H9 (cell line): ENCODE measurements around the gene SNPH. TPM values are rescaled to one million over a fixed set of nuclear protein-coding genes. Genes with fewer than 3 reads are reported as not detected.

Experiments used
- DNase-seq: peaks from one replicate; pipeline ENCODE4 v3.0.0-alpha.2; 2017
- H2AFZ ChIP-seq: one replicate; pipeline ENCODE4 v1.6.1; 2013; ENCODE audit warnings: mild to moderate bottlenecking, low read length, control low read depth, moderate library complexity
- H2AK5ac ChIP-seq: 2 replicates; pipeline ENCODE4 v1.6.1; 2013; ENCODE audit warnings: low read length, control low read depth, mixed read lengths; ENCODE audit not compliant: insufficient read length
- H2BK120ac ChIP-seq: one replicate; pipeline ENCODE4 v1.6.1; 2013; ENCODE audit warnings: low read depth, mild to moderate bottlenecking, low read length, control low read depth, inconsistent platforms; ENCODE audit not compliant: poor library complexity, severe bottlenecking
- H2BK12ac ChIP-seq: 2 replicates; pipeline ENCODE4 v1.6.1; 2013; ENCODE audit warnings: low read length, control low read depth, mixed read lengths, low read depth; ENCODE audit not compliant: insufficient read length
- H2BK15ac ChIP-seq: 2 replicates; pipeline ENCODE4 v1.6.1; 2013; ENCODE audit warnings: low read depth, low read length, control low read depth
- H2BK20ac ChIP-seq: one replicate; pipeline ENCODE4 v1.6.1; 2013; ENCODE audit warnings: low read depth, mild to moderate bottlenecking, low read length, control low read depth, inconsistent platforms; ENCODE audit not compliant: poor library complexity, severe bottlenecking
- H2BK5ac ChIP-seq: 2 replicates; pipeline ENCODE4 v1.6.1; 2013; ENCODE audit warnings: low read length, control low read depth, mixed read lengths; ENCODE audit not compliant: insufficient read length
- H3K14ac ChIP-seq: 2 replicates; pipeline ENCODE4 v1.6.1; 2013; ENCODE audit warnings: low read length, control low read depth; ENCODE audit not compliant: insufficient read depth
- H3K18ac ChIP-seq: 2 replicates; pipeline ENCODE4 v1.6.1; 2013; ENCODE audit warnings: low read depth, mild to moderate bottlenecking, mixed read lengths, low read length, control low read depth; ENCODE audit not compliant: insufficient read length
- H3K23ac ChIP-seq: 2 replicates; pipeline ENCODE4 v1.6.1; 2013; ENCODE audit warnings: low read length, control low read depth, mixed read lengths, low read depth; ENCODE audit not compliant: insufficient read length
- H3K23me2 ChIP-seq: 2 replicates; pipeline ENCODE4 v1.6.1; 2013; ENCODE audit warnings: low read depth, mild to moderate bottlenecking, mixed read lengths, low read length, control low read depth; ENCODE audit not compliant: insufficient read length, poor library complexity, severe bottlenecking
- H3K27ac ChIP-seq: 2 replicates; pipeline ENCODE4 v1.5.1; 2013; ENCODE audit warnings: low read length, control low read depth, mixed read lengths, low read depth; ENCODE audit not compliant: insufficient read length
- H3K27me3 ChIP-seq: 2 replicates; pipeline ENCODE4 v1.6.1; 2013; ENCODE audit warnings: low read length, control low read depth, inconsistent platforms; ENCODE audit not compliant: insufficient read depth
- H3K4ac ChIP-seq: 2 replicates; pipeline ENCODE4 v1.6.1; 2013; ENCODE audit warnings: low read depth, mild to moderate bottlenecking, control low read depth, inconsistent platforms, low read length, moderate library complexity
- H3K4me1 ChIP-seq: 2 replicates; pipeline ENCODE4 v1.6.1; 2013; ENCODE audit warnings: low read length, control low read depth, inconsistent platforms; ENCODE audit not compliant: insufficient read depth
- H3K4me2 ChIP-seq: 2 replicates; pipeline ENCODE4 v1.6.1; 2013; ENCODE audit warnings: low read length, control low read depth, mixed read lengths; ENCODE audit not compliant: insufficient read length, insufficient read depth
- H3K56ac ChIP-seq: 2 replicates; pipeline ENCODE4 v1.6.1; 2013; ENCODE audit warnings: low read depth, mild to moderate bottlenecking, mixed read lengths, low read length, control low read depth; ENCODE audit not compliant: insufficient read length
- H3K79me1 ChIP-seq: 2 replicates; pipeline ENCODE4 v1.6.1; 2013; ENCODE audit warnings: low read depth, mild to moderate bottlenecking, moderate library complexity, low read length, control low read depth, inconsistent platforms; ENCODE audit not compliant: insufficient read depth, poor library complexity, severe bottlenecking
- H3K79me2 ChIP-seq: 2 replicates; pipeline ENCODE4 v1.6.1; 2013; ENCODE audit warnings: low read length, control low read depth, inconsistent platforms; ENCODE audit not compliant: insufficient read depth
- H3K9ac ChIP-seq: 2 replicates; pipeline ENCODE4 v1.6.1; 2013; ENCODE audit warnings: low read length, control low read depth, mixed read lengths; ENCODE audit not compliant: insufficient read length; ENCODE audit errors: extremely low read depth
- H3K9me3 ChIP-seq: one replicate; pipeline ENCODE4 v1.6.1; 2013; ENCODE audit warnings: low read depth, low read length, inconsistent platforms; ENCODE audit not compliant: control insufficient read depth
- H3T11ph ChIP-seq: one replicate; pipeline ENCODE4 v1.6.1; 2013; ENCODE audit warnings: mild to moderate bottlenecking, low read length, control low read depth, inconsistent platforms
- H4K20me1 ChIP-seq: one replicate; pipeline ENCODE4 v1.6.1; 2013; ENCODE audit not compliant: control insufficient read depth, insufficient read length, insufficient read depth
- H4K5ac ChIP-seq: 2 replicates; pipeline ENCODE4 v1.6.1; 2013; ENCODE audit warnings: low read depth, mild to moderate bottlenecking, mixed read lengths, low read length, control low read depth; ENCODE audit not compliant: insufficient read length
- H4K8ac ChIP-seq: replicated peaks from 2 replicates; pipeline ENCODE4 v1.6.1; 2013; ENCODE audit warnings: low read length, control low read depth, mixed read lengths, low read depth; ENCODE audit not compliant: insufficient read length
- H4K91ac ChIP-seq: 2 replicates; pipeline ENCODE4 v1.6.1; 2013; ENCODE audit warnings: low read depth, mild to moderate bottlenecking, moderate library complexity, mixed read lengths, low read length, control low read depth; ENCODE audit not compliant: insufficient read length
- H3K27ac Mint-ChIP-seq, 3 experiments: 2 replicates in 2 of 3; 3 replicates in 1 of 3; pipeline ENCODE4 v1.8.0; 2020 to 2021; ENCODE audit warnings: mixed read lengths in 3 of 3, mild to moderate bottlenecking in 1 of 3, moderate library complexity in 1 of 3
- H3K27me3 Mint-ChIP-seq: 2 replicates; pipeline ENCODE4 v1.8.0; 2021; ENCODE audit warnings: low read depth, mild to moderate bottlenecking, moderate library complexity, mixed read lengths
- H3K36me3 Mint-ChIP-seq, 3 experiments: 2 replicates in 2 of 3; 3 replicates in 1 of 3; pipeline ENCODE4 v1.8.0; 2020 to 2021; ENCODE audit warnings: low read depth in 3 of 3, mixed read lengths in 3 of 3; ENCODE audit not compliant: insufficient read depth in 1 of 3
- H3K4me1 Mint-ChIP-seq, 2 experiments: 2 replicates each; pipeline ENCODE4 v1.8.0; 2020; ENCODE audit warnings: mixed read lengths in 2 of 2
- H3K4me3 Mint-ChIP-seq, 2 experiments: 2 replicates in 1 of 2; 3 replicates in 1 of 2; pipeline ENCODE4 v1.8.0; 2020 to 2021; ENCODE audit warnings: mild to moderate bottlenecking in 2 of 2, mixed read lengths in 2 of 2, moderate library complexity in 1 of 2
- H3K9me3 Mint-ChIP-seq, 2 experiments: 2 replicates in 1 of 2; 3 replicates in 1 of 2; pipeline ENCODE4 v1.8.0; 2020; ENCODE audit warnings: mild to moderate bottlenecking in 2 of 2, mixed read lengths in 2 of 2, moderate library complexity in 1 of 2
- WGBS: extraction: QIAGEN DNeasy Blood & Tissue Kit; methylation state at CpG from one replicate; pipeline ENCODE4 v1.1.7; 2013; ENCODE audit warnings: missing lambda C conversion rate, low lambda C conversion rate, mixed read lengths; ENCODE audit not compliant: insufficient read length; ENCODE audit errors: extremely low coverage; 5-methylcytosine and 5-hydroxymethylcytosine counted together
- total RNA-seq: library from RNA; stranded (reverse); gene quantifications from 2 replicates; pipeline ENCODE4 v1.2.1, GENCODE V29; 2021
- TF ChIP-seq, protein P1 (sequence below): fragments of 200-600 bp; sonication (generic); conservative IDR thresholded peaks from 3 replicates; pipeline ENCODE4 v1.8.0; 2021; ENCODE audit warnings: antibody characterized with exemption, mild to moderate bottlenecking

SNPH gene
- total RNA-seq, 1 experiment from 2014 or later: 1.8 TPM

DNA sequence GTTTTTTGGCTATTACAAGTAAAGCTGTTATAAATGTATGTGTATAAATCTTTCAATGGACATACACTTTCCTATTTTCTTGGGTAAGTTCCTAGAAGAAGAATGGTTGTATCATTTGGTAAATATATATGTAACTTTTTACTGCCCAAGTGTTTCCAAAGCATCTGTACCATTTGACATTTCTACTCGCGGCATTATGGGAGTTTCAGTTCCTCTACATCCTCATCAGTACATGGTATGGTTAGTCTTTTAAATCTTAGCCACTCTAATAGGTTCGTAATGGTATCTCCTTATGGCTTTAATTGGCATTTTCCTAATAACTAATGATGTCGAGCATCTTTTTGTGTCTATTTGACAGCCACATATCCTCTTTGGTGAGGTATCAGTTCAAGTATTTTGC lies 12.9 kb downstream of the SNPH start:
- no peaks in the 10 kb centered on the region for H3K79me2 ChIP-seq
- no peak overlapping the region for H3K23ac ChIP-seq
- Mint-ChIP-seq H3K4me1 (0 out of 4 replicates have a peak, but pooled peaks cover 0 to 3% of the 10 kb centered on the region in 2 experiments), H3K27ac (no peak overlapping the region), H3K27me3 (peaks cover 1% of the 10 kb centered on the region), H3K36me3 (no peaks in the 10 kb centered on the region), H3K4me3 (no peak overlapping the region), H3K9me3 (no peaks in the 10 kb centered on the region)
- no peak overlapping the region for H3K9ac ChIP-seq
- H3K4me1 ChIP-seq: no peaks in the 10 kb centered on the region
- no peak overlapping the region for H2BK120ac ChIP-seq
- H3K79me1 ChIP-seq: no peaks in the 10 kb centered on the region
- H3K23me2 ChIP-seq: no peaks in the 10 kb centered on the region
- no peak overlapping the region for H3K14ac ChIP-seq
- H2BK15ac ChIP-seq: no peak overlapping the region
- no peak overlapping the region for H3K18ac ChIP-seq
- H2AFZ ChIP-seq: no peak overlapping the region
- no peak overlapping the region for H4K8ac ChIP-seq
- peaks cover 2% of the 10 kb centered on the region for H4K20me1 ChIP-seq
- no peak overlapping the region for H3T11ph ChIP-seq
- H3K4me2 ChIP-seq: no peak overlapping the region
- no CpG with 5 or more reads among the region's 4 CpGs for WGBS
- H4K5ac ChIP-seq: no peak overlapping the region
- no peak overlapping the region for H3K4ac ChIP-seq
- no peak overlapping the region for H3K27ac ChIP-seq
- H2BK5ac ChIP-seq: no peak overlapping the region
- TF ChIP-seq, protein P1, sequence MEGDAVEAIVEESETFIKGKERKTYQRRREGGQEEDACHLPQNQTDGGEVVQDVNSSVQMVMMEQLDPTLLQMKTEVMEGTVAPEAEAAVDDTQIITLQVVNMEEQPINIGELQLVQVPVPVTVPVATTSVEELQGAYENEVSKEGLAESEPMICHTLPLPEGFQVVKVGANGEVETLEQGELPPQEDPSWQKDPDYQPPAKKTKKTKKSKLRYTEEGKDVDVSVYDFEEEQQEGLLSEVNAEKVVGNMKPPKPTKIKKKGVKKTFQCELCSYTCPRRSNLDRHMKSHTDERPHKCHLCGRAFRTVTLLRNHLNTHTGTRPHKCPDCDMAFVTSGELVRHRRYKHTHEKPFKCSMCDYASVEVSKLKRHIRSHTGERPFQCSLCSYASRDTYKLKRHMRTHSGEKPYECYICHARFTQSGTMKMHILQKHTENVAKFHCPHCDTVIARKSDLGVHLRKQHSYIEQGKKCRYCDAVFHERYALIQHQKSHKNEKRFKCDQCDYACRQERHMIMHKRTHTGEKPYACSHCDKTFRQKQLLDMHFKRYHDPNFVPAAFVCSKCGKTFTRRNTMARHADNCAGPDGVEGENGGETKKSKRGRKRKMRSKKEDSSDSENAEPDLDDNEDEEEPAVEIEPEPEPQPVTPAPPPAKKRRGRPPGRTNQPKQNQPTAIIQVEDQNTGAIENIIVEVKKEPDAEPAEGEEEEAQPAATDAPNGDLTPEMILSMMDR: no peak
- H3K27me3 ChIP-seq: no peaks in the 10 kb centered on the region
- no peak overlapping the region for H2AK5ac ChIP-seq
- no peak overlapping the region for H2BK12ac ChIP-seq
- no peaks in the 10 kb centered on the region for H3K9me3 ChIP-seq
- DNase-seq: no peak
- no peak overlapping the region for H3K56ac ChIP-seq
- H2BK20ac ChIP-seq: no peak overlapping the region
- no peak overlapping the region for H4K91ac ChIP-seq
